Uterus (tissue), 4 donors: ENCODE results near the gene PROC. TPM values are rescaled to one million over a fixed set of nuclear protein-coding genes. Genes with fewer than 3 reads are reported as not detected.
"Not testable (repeated sequence)": the region's sequence is repeated elsewhere in the genome, so short reads cannot be mapped to it uniquely, and the experiment has no call there.

Experiments used
- DNase-seq, 2 donors: peaks; one replicate each; pipeline ENCODE4 v3.0.0-alpha.2; 2019 to 2020
- H3K27ac ChIP-seq, 2 donors: fragments of 200-600 bp; sonication (generic); 1 replicate in 1 of 2; 2 replicates in 1 of 2; pipeline ENCODE4 v1.5.1; 2016 to 2018
- H3K27me3 ChIP-seq, 2 donors: fragments of 200-600 bp; sonication (generic); one replicate each; pipeline ENCODE4 v1.5.1; 2018 to 2019; ENCODE audit warnings: control low read depth in 1 of 2
- H3K36me3 ChIP-seq, 2 donors: fragments of 200-600 bp; sonication (generic); one replicate each; pipeline ENCODE4 v1.5.1; 2019; ENCODE audit warnings: control low read depth in 1 of 2
- H3K4me1 ChIP-seq, 2 donors: fragments of 200-600 bp; sonication (generic); one replicate each; pipeline ENCODE4 v1.5.1; 2018 to 2019; ENCODE audit warnings: control low read depth in 1 of 2
- H3K4me3 ChIP-seq, 2 donors: fragments of 200-600 bp; sonication (generic); 1 replicate in 1 of 2; 2 replicates in 1 of 2; pipeline ENCODE4 v1.5.1; 2018 to 2019; ENCODE audit warnings: mild to moderate bottlenecking in 1 of 2
- H3K9me3 ChIP-seq, 2 donors: fragments of 200-600 bp; sonication (generic); one replicate each; pipeline ENCODE4 v1.5.1; 2019; ENCODE audit warnings: control low read depth in 1 of 2
- POLR2A ChIP-seq, 2 donors: fragments of 450-650 bp; IDR thresholded peaks; one replicate each; pipeline ENCODE4 v1.6.1; 2016; ENCODE audit warnings: antibody characterized with exemption in 2 of 2, mild to moderate bottlenecking in 1 of 2, moderate library complexity in 1 of 2
- intact Hi-C: fragments of 100-400 bp; cut with DNase I; formaldehyde crosslinking; loops from one replicate; pipeline ENCODE4 v1.15.1; 2023; ENCODE audit warnings: low total_unique reads
- total RNA-seq, 4 donors: library from RNA; depleted of rRNA in 3 of 4; stranded (reverse); fragments of >200 nt in 3 of 4; gene quantifications; one replicate each; pipeline versions ENCODE4 v1.1.0 to v1.2.4, GENCODE V29; 2014 to 2023
- TF ChIP-seq, protein P1 (sequence below), 4 experiments: fragments of 200-600 bp in 2 of 4; fragments of 450-650 bp in 2 of 4; sonication (generic) in 2 of 4; IDR thresholded peaks; one replicate each; pipeline ENCODE4 v1.5.1; 2016 to 2019; ENCODE audit warnings: antibody characterized with exemption in 4 of 4, mild to moderate bottlenecking in 2 of 4, moderate library complexity in 1 of 4
- donor health status: DM: yes; HTN: yes; CAD: no.

Gene PROC
- total RNA-seq, 4 donors from 2014 or later, result 0.21 TPM; not detected in 3

DNA sequence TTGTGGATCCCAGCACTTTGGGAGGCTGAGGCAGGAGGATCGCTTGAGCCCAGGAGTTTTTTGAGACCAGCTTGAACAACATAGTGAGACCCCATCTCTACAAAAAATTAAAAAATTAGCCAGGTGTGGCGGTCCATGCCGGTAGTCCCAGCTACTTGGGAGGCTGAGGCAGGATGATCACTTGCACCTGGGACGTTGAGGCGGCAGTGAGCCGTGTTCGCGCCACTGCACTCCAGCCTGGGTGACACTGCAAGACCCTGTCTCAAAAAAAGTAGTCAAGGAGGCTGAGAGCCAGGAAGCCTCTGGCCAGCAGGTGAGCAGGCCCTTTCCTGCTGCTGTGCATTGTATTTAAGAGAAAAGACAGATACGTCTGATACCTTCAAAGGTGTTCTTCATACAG is 11.1 kb upstream of the PROC start:
- peaks cover 0 to 5% of the 10 kb centered on the region in 2 donors for H3K4me1 ChIP-seq
- peak overlapping the region; percentile 97 to 98 for H3K27ac ChIP-seq
- DNase-seq, result no peak
- no peak overlapping the region for H3K4me3 ChIP-seq
- no peaks in the 10 kb centered on the region for H3K27me3 ChIP-seq
- no peaks in the 10 kb centered on the region for H3K36me3 ChIP-seq
- no peak for TF ChIP-seq POLR2A (IDR thresholded peaks at IDR 0.05)
- TF ChIP-seq, protein P1, sequence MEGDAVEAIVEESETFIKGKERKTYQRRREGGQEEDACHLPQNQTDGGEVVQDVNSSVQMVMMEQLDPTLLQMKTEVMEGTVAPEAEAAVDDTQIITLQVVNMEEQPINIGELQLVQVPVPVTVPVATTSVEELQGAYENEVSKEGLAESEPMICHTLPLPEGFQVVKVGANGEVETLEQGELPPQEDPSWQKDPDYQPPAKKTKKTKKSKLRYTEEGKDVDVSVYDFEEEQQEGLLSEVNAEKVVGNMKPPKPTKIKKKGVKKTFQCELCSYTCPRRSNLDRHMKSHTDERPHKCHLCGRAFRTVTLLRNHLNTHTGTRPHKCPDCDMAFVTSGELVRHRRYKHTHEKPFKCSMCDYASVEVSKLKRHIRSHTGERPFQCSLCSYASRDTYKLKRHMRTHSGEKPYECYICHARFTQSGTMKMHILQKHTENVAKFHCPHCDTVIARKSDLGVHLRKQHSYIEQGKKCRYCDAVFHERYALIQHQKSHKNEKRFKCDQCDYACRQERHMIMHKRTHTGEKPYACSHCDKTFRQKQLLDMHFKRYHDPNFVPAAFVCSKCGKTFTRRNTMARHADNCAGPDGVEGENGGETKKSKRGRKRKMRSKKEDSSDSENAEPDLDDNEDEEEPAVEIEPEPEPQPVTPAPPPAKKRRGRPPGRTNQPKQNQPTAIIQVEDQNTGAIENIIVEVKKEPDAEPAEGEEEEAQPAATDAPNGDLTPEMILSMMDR (IDR thresholded peaks at IDR 0.05), result no peak
- intact Hi-C loops, result no loop called here
- H3K9me3 ChIP-seq, result no peaks in the 10 kb centered on the region

DNA sequence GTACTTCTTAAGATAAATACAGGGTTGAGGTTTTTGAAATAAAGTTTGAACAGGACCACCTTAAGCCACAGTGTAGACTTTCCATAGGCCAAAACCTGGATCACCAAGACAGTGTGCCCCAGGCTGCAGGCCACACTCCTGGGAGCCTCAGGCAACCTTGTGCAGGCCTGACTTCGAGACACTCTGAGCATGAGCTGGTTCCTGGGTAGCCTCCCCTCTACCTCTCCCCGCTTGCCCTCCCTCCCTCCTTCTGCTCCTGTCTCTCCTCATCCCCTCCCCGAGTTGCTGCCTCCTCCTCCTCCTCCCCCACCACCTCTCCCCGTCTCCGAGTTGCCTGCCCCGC is 10.6 kb upstream of the PROC start:
- H3K9me3 ChIP-seq, result no peaks in the 10 kb centered on the region
- intact Hi-C loops, result no loop called here
- peak overlapping the region; percentile 97 to 98 for H3K27ac ChIP-seq
- peaks cover 0 to 5% of the 10 kb centered on the region in 2 donors for H3K4me1 ChIP-seq
- no peaks in the 10 kb centered on the region for H3K27me3 ChIP-seq
- DNase-seq, result no peak
- peak overlapping the region in 1 of 2 donors; percentile 53 for H3K4me3 ChIP-seq
- H3K36me3 ChIP-seq, result no peaks in the 10 kb centered on the region
- TF ChIP-seq, protein P1 (IDR thresholded peaks at IDR 0.05), result no peak
- no peak for TF ChIP-seq POLR2A (IDR thresholded peaks at IDR 0.05)

- no peaks in the 10 kb centered on the region for H3K9me3 ChIP-seq
- DNase-seq, result peak; percentile 90 to 94
- H3K27ac ChIP-seq, result peak overlapping the region; percentile 97 to 98
- H3K27me3 ChIP-seq, result no peaks in the 10 kb centered on the region
- H3K4me3 ChIP-seq, result peak overlapping the region; percentile 50 to 53
- intact Hi-C loops, result no loop called here
- H3K36me3 ChIP-seq, result no peaks in the 10 kb centered on the region
- TF ChIP-seq POLR2A (IDR thresholded peaks at IDR 0.05), result peak; percentile 14 to 74
- TF ChIP-seq, protein P1 (IDR thresholded peaks at IDR 0.05), result peak in 2 of 4 experiments; percentile 7 to 20
- peaks cover 0 to 5% of the 10 kb centered on the region in 2 donors for H3K4me1 ChIP-seq
Measured at GRCh38 chr2:127408004-127408806, 10.0 kb upstream of the PROC start.

- TF ChIP-seq, protein P1 (IDR thresholded peaks at IDR 0.05), result no peak
- TF ChIP-seq POLR2A (IDR thresholded peaks at IDR 0.05), result no peak
- H3K27ac ChIP-seq, result peak overlapping the region; percentile 97 to 98
- no peaks in the 10 kb centered on the region for H3K27me3 ChIP-seq
- no peaks in the 10 kb centered on the region for H3K9me3 ChIP-seq
- intact Hi-C loops, result no loop called here
- H3K36me3 ChIP-seq, result no peaks in the 10 kb centered on the region
- DNase-seq, result no peak
- peak overlapping the region in 1 of 2 donors; percentile 50 for H3K4me3 ChIP-seq
- H3K4me1 ChIP-seq, result peaks cover 0 to 5% of the 10 kb centered on the region in 2 donors
Measured at GRCh38 chr2:127408807-127409099, 9.5 kb upstream of the PROC start.

- H3K4me1 ChIP-seq, DNase-seq, H3K27me3 ChIP-seq, H3K4me3 ChIP-seq, intact Hi-C loops, H3K36me3 ChIP-seq, H3K9me3 ChIP-seq: not testable (repeated sequence)
- H3K27ac ChIP-seq, result peak overlapping the region in 1 of 2 donors; percentile 70
Measured at GRCh38 chr2:127409716-127410115, 8.5 kb upstream of the PROC start.
